ENCODE measurements around the gene PIWIL4. TPM values are rescaled to one million over a fixed set of nuclear protein-coding genes. Genes with fewer than 3 reads are reported as not detected.
"Not testable (repeated sequence)": the region's sequence is repeated elsewhere in the genome, so short reads cannot be mapped to it uniquely, and the experiment has no call there.

PIWIL4 gene
- total RNA-seq, 1 donor from 2014 or later: 4.5 TPM

- Histone ChIP-seq H3K4me1 (peaks cover 0 to 5% of the 10 kb centered on the region in 2 donors), H3K27me3 (no peaks in the 10 kb centered on the region), H3K9me3 (no peaks in the 10 kb centered on the region), H3K27ac (peak overlapping the region in 1 of 2 donors; percentile 5), H3K36me3 (no peaks in the 10 kb centered on the region), H3K4me3 (peak overlapping the region in 1 of 2 donors; percentile 2)
- intact Hi-C loops (cut with DNase I): no loop called here
- no peak for TF ChIP-seq CTCF (IDR thresholded peaks at IDR 0.05)
- no peak for DNase-seq (ENCODE audit: low spot score in 2 of 2)
These were observed 71.8 kb downstream of the PIWIL4 start for GRCh38 chr11:94638902-94639373.

DNA sequence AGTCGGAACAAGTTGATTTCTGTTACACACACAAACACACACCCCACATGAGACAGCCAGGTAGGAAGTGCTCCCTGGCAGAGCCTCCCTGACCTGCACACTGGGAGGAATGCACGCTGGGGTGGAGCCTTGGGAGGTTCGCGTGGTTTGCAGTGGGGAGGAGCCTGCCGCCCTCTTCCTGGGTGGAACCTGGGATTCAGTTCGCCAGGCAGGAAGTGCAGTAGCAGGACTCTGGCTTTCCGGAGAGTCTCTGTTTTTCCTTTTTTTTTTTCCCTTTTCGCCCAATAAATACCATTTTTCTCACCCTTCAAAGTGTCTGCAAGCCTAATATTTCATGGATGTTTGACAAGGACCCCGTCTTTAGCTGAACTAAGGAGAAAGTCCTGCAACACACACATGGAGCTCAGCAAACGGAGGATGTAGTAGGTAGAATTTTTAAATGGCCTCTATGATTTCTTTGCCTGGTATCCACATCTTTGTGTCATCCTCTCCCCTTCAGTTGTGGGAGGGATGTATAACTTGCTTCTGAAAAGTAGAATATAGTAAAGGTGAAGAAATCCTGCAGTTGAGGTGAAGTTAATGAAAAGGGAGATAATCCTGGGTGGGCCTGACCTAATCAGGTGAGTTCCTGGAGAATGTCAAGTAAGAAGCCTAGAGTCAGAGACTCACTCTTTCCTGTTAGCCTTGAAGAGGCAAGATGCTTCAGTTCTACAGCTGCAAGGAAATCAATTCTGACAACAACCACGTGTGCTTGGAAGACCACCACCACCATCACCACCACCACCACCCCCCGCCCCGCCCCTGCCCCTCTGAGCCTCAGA, 72.9 kb downstream of the PIWIL4 start:
- no peak for TF ChIP-seq CTCF (IDR thresholded peaks at IDR 0.05)
- Histone ChIP-seq H3K27me3 (no peaks in the 10 kb centered on the region), H3K27ac (no peak overlapping the region), H3K4me1 (peaks cover 0 to 5% of the 10 kb centered on the region in 2 donors), H3K36me3 (no peaks in the 10 kb centered on the region), H3K4me3 (no peak overlapping the region), H3K9me3 (no peaks in the 10 kb centered on the region)
- intact Hi-C loops (cut with DNase I): no loop called here
- no peak for DNase-seq (ENCODE audit: low spot score in 2 of 2)

DNA sequence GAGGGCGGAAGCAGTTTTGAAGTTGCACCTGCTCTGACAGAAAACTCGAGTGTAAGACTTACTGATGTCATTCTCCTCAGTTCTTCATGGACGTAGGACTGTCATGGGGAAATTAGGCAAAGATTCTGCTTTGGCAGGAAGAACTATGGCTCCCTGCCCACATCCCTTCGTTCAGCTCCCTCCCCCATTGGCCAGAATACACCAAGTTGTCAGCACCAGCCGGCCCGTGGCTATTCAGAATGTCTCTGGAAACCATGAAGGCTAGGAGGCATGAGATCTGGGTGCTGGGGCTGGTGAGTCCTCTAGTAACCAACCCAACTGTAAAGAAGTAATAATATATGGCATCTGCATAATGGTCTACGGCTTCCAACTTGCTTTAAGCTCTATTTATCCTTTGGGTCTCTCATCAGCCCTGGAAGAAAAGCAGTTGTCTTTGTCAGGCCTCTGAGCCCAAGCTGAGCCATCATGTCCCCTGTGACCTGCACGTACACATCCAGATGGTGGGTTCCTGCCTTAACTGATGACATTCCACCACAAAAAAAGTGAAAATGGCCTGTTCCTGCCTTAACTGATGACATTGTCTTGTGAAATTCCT, 74.1 kb downstream of the PIWIL4 start:
- no peak for DNase-seq (ENCODE audit: low spot score in 2 of 2)

DNA sequence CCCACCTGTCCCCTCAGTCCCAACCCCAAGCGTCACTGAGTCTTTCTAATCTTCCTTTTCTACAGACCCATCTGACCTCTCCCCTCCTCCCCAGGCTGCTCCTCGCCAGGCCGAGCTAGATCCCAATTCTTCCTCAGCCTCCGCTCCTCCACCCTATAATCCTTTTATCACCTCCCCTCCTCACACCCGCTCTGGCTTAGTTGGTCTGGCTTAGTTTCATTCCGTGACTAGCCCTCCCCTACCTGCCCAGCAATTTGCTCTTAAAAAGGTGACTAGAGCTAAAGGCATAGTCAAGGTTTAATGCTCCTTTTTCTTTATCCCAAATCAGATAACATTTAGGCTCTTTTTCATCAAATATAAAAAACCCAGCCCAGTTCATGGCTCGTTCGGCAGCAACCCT, 76.0 kb downstream of the PIWIL4 start:
- H3K36me3 ChIP-seq; H3K4me3 ChIP-seq; H3K9me3 ChIP-seq; H3K27ac ChIP-seq; H3K27me3 ChIP-seq; intact Hi-C loops (cut with DNase I); DNase-seq (ENCODE audit: low spot score in 2 of 2); H3K4me1 ChIP-seq: not testable (repeated sequence)

More for the DNA sequence above, 74.1 kb downstream of the PIWIL4 start:
- H3K4me3 ChIP-seq: no peak overlapping the region
- no peaks in the 10 kb centered on the region for H3K36me3 ChIP-seq
- H3K27ac ChIP-seq: no peak overlapping the region
- peaks cover 0 to 5% of the 10 kb centered on the region in 2 donors for H3K4me1 ChIP-seq
- H3K9me3 ChIP-seq: no peaks in the 10 kb centered on the region
- TF ChIP-seq CTCF (IDR thresholded peaks at IDR 0.05): no peak
- intact Hi-C loops (cut with DNase I): no loop called here
- H3K27me3 ChIP-seq: no peaks in the 10 kb centered on the region

DNA sequence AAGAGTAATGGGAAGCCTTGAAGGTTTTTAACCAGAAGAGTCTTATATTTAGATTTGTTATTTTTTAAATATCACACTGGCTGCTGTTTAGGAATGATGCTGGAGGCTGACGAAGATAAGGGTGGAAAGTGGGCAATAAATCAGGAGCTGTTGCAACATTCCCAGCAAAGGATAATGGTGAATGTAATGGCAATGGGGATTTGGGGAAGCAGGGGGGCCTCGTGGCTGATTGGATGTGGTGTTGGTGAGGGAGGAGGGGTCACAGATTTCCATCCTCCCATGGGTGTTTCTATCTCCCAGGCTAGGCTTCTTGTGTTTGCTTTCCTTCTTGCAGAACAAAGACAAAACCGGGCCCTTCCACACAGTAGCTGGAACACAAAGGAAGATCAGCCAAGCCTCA, 80.8 kb downstream of the PIWIL4 start:
- Histone ChIP-seq H3K4me3 (no peak overlapping the region), H3K27ac (no peak overlapping the region), H3K4me1 (no peaks in the 10 kb centered on the region), H3K9me3 (no peaks in the 10 kb centered on the region), H3K36me3 (no peaks in the 10 kb centered on the region), H3K27me3 (no peaks in the 10 kb centered on the region)
- DNase-seq (ENCODE audit: low spot score in 2 of 2): no peak
- intact Hi-C loops (cut with DNase I): no loop called here
- no peak for TF ChIP-seq CTCF (IDR thresholded peaks at IDR 0.05)

- H3K27me3 ChIP-seq: no peaks in the 10 kb centered on the region
These were observed 81.6 kb downstream of the PIWIL4 start for GRCh38 chr11:94648789-94649188.

More at GRCh38 chr11:94648789-94649188, 81.6 kb downstream of the PIWIL4 start:
- no peak overlapping the region for H3K4me3 ChIP-seq
- no peak overlapping the region for H3K27ac ChIP-seq
- H3K36me3 ChIP-seq: no peaks in the 10 kb centered on the region
- no peak for TF ChIP-seq CTCF (IDR thresholded peaks at IDR 0.05)
- intact Hi-C loops (cut with DNase I): no loop called here
- no peak for DNase-seq (ENCODE audit: low spot score in 2 of 2)
- no peaks in the 10 kb centered on the region for H3K4me1 ChIP-seq
- no peaks in the 10 kb centered on the region for H3K9me3 ChIP-seq
